HepG2 (cell line): ENCODE results near the gene MINDY1. TPM values are rescaled to one million over a fixed set of nuclear protein-coding genes. Genes with fewer than 3 reads are reported as not detected.

Experiments used
- CEBPZ ChIP-seq: IDR thresholded peaks from 2 replicates; pipeline ENCODE4 v1.6.1; 2012; ENCODE audit warnings: low read length, improper control_type of control experiment
- MBNL3 ChIP-seq: fragments of 250-450 bp; sonication (Bioruptor Pico); conservative IDR thresholded peaks from 2 replicates; pipeline ENCODE4 v1.8.0; 2022; ENCODE audit warnings: mild to moderate bottlenecking, inconsistent platforms
- ZNF205 ChIP-seq: IDR thresholded peaks from 2 replicates; pipeline ENCODE4 v1.6.1; 2018; ENCODE audit warnings: missing biosample characterization, missing genetic modification reagents
- ZNF331 ChIP-seq: sonication (generic); formaldehyde crosslinking; IDR thresholded peaks from 2 replicates; pipeline ENCODE4 v1.4.0; 2020; ENCODE audit warnings: missing genetic modification reagents
- polyA plus RNA-seq, 8 experiments: library from polyadenylated mRNA; depleted of rRNA in 3 of 8; stranded (reverse) in 7 of 8; unstranded in 1 of 8; fragments of >200 nt; fragmentation: Illumina TruSeq in 4 of 8; extraction: Trizol in 4 of 8; gene quantifications; 2 replicates each; pipeline versions ENCODE4 v1.2.1 to v1.2.3, GENCODE V29; 2011 to 2016; ENCODE audit warnings: low read depth in 4 of 8, missing spikeins in 1 of 8, mixed read lengths in 1 of 8; ENCODE audit not compliant: insufficient read depth in 1 of 8
- total RNA-seq, 5 experiments: library from RNA; depleted of rRNA; stranded (reverse); fragments of >200 nt; fragmentation: Illumina TruSeq; extraction: Trizol; gene quantifications; 2 replicates each; pipeline ENCODE4 v1.2.3, GENCODE V29; 2016; ENCODE audit warnings: low read depth in 1 of 5
- TF ChIP-seq, protein P1 (sequence below), 2 experiments: fragments of 450-650 bp in 1 of 2; sonication (generic) in 1 of 2; formaldehyde crosslinking in 1 of 2; IDR thresholded peaks; 2 replicates each; pipeline versions ENCODE4 v1.6.1 to v1.8.0; 2016 to 2022; ENCODE audit warnings: antibody characterized with exemption in 1 of 2, mild to moderate bottlenecking in 1 of 2, missing genetic modification reagents in 1 of 2
- TF ChIP-seq, protein P2 (sequence below): sonication (generic); formaldehyde crosslinking; IDR thresholded peaks from 2 replicates; pipeline ENCODE4 v1.5.0; 2020; ENCODE audit warnings: mild to moderate bottlenecking, missing genetic modification reagents, moderate library complexity
- TF ChIP-seq, protein P3 (sequence below): fragments of 450-650 bp; IDR thresholded peaks from 2 replicates; pipeline ENCODE4 v1.6.1; 2017
- TF ChIP-seq, protein P4 (sequence below): sonication (generic); formaldehyde crosslinking; IDR thresholded peaks from 2 replicates; pipeline ENCODE4 v1.5.0; 2020; ENCODE audit warnings: mild to moderate bottlenecking, missing genetic modification reagents, borderline replicate concordance

MINDY1 gene
- total and polyA plus RNA-seq, 2 of the 13 experiments (the other 11 are each of a cell fraction or from before 2014, with no cell fraction given): 11.1 to 15.0 TPM

DNA sequence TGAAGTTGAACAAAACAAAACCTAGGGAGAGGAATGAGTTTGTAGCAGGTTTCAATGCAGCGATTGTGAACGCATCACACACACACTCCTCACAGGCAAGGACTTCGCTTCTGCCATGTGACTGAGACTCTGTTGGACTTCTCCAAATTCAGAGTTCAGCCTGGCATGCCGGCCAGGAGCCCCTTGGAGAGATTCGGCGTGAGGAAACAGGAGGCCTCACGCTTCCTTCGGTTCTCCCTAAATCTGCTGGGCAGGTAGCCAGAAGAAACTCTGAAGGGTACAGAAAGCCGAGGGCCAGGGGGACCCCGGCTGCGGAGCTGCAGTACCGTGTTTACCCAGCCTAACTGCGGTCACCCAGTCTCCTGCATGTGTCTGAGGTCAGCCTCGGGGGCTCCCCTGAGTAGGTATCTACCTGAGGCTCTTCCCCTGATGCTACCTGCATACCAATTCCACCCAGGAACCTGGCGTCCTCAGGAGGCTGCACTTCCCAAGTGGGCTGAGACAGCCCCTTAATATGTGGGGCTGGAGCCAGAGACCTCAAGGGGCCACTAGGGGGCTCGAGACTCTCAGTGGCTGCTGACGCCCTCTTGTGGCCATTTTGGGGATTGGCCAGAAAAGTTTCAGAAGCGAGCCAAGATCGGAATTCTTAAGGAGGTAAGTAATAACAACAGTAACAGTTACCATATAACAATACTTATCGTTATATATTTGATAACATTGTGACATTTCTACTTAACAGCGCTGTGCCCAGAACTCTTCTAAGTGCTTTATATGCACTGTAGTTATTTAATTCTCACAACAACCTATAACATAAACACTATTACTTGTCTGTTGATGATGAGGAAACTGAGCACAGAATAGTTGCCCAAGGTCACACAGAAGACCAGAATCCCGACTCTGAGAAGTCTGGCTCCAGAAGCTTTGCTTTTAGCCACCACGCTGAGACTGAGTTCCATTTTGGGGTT is 27.3 kb downstream of the MINDY1 start (continued):
- TF ChIP-seq, protein P1, sequence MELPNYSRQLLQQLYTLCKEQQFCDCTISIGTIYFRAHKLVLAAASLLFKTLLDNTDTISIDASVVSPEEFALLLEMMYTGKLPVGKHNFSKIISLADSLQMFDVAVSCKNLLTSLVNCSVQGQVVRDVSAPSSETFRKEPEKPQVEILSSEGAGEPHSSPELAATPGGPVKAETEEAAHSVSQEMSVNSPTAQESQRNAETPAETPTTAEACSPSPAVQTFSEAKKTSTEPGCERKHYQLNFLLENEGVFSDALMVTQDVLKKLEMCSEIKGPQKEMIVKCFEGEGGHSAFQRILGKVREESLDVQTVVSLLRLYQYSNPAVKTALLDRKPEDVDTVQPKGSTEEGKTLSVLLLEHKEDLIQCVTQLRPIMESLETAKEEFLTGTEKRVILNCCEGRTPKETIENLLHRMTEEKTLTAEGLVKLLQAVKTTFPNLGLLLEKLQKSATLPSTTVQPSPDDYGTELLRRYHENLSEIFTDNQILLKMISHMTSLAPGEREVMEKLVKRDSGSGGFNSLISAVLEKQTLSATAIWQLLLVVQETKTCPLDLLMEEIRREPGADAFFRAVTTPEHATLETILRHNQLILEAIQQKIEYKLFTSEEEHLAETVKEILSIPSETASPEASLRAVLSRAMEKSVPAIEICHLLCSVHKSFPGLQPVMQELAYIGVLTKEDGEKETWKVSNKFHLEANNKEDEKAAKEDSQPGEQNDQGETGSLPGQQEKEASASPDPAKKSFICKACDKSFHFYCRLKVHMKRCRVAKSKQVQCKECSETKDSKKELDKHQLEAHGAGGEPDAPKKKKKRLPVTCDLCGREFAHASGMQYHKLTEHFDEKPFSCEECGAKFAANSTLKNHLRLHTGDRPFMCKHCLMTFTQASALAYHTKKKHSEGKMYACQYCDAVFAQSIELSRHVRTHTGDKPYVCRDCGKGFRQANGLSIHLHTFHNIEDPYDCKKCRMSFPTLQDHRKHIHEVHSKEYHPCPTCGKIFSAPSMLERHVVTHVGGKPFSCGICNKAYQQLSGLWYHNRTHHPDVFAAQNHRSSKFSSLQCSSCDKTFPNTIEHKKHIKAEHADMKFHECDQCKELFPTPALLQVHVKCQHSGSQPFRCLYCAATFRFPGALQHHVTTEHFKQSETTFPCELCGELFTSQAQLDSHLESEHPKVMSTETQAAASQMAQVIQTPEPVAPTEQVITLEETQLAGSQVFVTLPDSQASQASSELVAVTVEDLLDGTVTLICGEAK (IDR thresholded peaks at IDR 0.05): no peak
- TF ChIP-seq, protein P1 (CRISPR knock-in tag; IDR thresholded peaks at IDR 0.05): no peak
- no peak for TF ChIP-seq MBNL3 (CRISPR knock-in tag)
- TF ChIP-seq, protein P2, sequence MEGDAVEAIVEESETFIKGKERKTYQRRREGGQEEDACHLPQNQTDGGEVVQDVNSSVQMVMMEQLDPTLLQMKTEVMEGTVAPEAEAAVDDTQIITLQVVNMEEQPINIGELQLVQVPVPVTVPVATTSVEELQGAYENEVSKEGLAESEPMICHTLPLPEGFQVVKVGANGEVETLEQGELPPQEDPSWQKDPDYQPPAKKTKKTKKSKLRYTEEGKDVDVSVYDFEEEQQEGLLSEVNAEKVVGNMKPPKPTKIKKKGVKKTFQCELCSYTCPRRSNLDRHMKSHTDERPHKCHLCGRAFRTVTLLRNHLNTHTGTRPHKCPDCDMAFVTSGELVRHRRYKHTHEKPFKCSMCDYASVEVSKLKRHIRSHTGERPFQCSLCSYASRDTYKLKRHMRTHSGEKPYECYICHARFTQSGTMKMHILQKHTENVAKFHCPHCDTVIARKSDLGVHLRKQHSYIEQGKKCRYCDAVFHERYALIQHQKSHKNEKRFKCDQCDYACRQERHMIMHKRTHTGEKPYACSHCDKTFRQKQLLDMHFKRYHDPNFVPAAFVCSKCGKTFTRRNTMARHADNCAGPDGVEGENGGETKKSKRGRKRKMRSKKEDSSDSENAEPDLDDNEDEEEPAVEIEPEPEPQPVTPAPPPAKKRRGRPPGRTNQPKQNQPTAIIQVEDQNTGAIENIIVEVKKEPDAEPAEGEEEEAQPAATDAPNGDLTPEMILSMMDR: peak; percentile 94
- no peak for TF ChIP-seq CEBPZ
- TF ChIP-seq ZNF205 (CRISPR knock-in tag): peak; percentile 74; the same call in 1 of the 2 replicates
- TF ChIP-seq, protein P3, sequence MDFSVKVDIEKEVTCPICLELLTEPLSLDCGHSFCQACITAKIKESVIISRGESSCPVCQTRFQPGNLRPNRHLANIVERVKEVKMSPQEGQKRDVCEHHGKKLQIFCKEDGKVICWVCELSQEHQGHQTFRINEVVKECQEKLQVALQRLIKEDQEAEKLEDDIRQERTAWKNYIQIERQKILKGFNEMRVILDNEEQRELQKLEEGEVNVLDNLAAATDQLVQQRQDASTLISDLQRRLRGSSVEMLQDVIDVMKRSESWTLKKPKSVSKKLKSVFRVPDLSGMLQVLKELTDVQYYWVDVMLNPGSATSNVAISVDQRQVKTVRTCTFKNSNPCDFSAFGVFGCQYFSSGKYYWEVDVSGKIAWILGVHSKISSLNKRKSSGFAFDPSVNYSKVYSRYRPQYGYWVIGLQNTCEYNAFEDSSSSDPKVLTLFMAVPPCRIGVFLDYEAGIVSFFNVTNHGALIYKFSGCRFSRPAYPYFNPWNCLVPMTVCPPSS: no peak
- TF ChIP-seq, protein P4, sequence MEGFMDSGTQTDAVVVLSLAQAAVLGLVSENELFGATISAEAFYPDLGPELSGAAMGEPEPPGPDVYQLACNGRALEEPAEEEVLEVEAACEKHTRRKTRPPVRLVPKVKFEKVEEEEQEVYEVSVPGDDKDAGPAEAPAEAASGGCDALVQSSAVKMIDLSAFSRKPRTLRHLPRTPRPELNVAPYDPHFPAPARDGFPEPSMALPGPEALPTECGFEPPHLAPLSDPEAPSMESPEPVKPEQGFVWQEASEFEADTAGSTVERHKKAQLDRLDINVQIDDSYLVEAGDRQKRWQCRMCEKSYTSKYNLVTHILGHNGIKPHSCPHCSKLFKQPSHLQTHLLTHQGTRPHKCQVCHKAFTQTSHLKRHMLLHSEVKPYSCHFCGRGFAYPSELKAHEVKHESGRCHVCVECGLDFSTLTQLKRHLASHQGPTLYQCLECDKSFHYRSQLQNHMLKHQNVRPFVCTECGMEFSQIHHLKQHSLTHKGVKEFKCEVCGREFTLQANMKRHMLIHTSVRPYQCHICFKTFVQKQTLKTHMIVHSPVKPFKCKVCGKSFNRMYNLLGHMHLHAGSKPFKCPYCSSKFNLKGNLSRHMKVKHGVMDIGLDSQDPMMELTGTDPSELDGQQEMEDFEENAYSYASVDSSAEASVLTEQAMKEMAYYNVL (CRISPR knock-in tag): no peak
- TF ChIP-seq ZNF331 (CRISPR knock-in tag): no peak
